ENCODE measurements around the gene AFF2.
A peak's percentile ranks its signal among the peaks of the same experiment; 100 is the strongest.

AFF2 gene

GRCh38 chrX:148913971-148914370, 413.6 kb downstream of the AFF2 start:
- Histone ChIP-seq H2BK120ac (ENCODE audit: low read depth, low read length) (no peak overlapping the region), H3K9me3 (replicated peaks in 1 of 2; ENCODE audit: control insufficient read depth in 2 of 2, insufficient read depth in 1 of 2, low read depth in 1 of 2, low read length in 2 of 2) (no peaks in the 10 kb centered on the region), H3K4me1 (ENCODE audit: control insufficient read depth in 2 of 2, insufficient read depth in 1 of 2, low read depth in 1 of 2, low read length in 2 of 2) (no peaks in the 10 kb centered on the region), H3K4ac (ENCODE audit: low read length) (no peak overlapping the region), H3K4me2 (ENCODE audit: insufficient read depth, low read length, poor library complexity, severe bottlenecking) (no peak overlapping the region), H3K27ac (replicated peaks; ENCODE audit: low read length) (no peak overlapping the region), H2BK5ac (ENCODE audit: low read length) (no peak overlapping the region), H3K79me1 (ENCODE audit: low read depth, low read length) (no peaks in the 10 kb centered on the region), H2BK12ac (ENCODE audit: low read length) (no peak overlapping the region), H2AFZ (ENCODE audit: low read length) (no peak overlapping the region), H4K91ac (ENCODE audit: low read depth, low read length, poor library complexity) (no peak overlapping the region), H3K23ac (ENCODE audit: low read depth, low read length, poor library complexity) (no peak overlapping the region), H2BK15ac (ENCODE audit: low read length) (no peak overlapping the region), H3K14ac (ENCODE audit: low read length) (no peak overlapping the region), H2AK5ac (ENCODE audit: low read depth, low read length) (no peak overlapping the region), H3K18ac (ENCODE audit: low read length) (no peak overlapping the region), H3K27me3 (ENCODE audit: control insufficient read depth in 3 of 3, insufficient read depth in 3 of 3, low read depth in 1 of 3, low read length in 3 of 3) (no peaks in the 10 kb centered on the region), H3K4me3 (ENCODE audit: low read length in 2 of 2) (no peak overlapping the region), H3K9ac (ENCODE audit: low read depth, low read length, poor library complexity) (no peak overlapping the region), H3K36me3 (replicated peaks in 1 of 2; ENCODE audit: control insufficient read depth in 2 of 2, insufficient read depth in 2 of 2, low read length in 2 of 2) (no peaks in the 10 kb centered on the region), H4K8ac (ENCODE audit: low read depth, low read length) (no peak overlapping the region)
- peak; percentile 26 for DNase-seq (ENCODE audit: low spot score)
- WGBS, 2 donors (ENCODE audit: extremely low coverage in 2 of 2, insufficient read length in 2 of 2, insufficient replicate concordance in 1 of 2): no CpG with 5 or more reads among the region's 3 CpGs

DNA sequence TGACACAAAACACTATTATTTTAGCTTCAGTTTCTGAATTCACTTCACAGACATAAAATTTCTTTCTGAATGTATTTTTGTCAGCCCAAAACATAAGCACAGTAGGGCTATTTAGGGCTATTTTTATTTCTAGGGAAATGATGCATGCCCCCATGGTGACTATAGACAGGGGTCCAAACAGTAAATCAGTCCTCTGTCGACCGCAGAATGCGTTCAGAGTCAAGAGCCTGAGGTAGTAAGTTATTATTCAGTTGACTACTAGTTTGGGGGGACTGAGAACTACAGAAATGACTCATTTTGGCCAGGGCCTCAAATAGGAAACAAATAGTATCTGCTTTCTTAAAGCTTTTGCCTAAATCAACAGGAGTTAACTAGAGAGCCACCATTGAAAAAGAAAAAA, 414.4 kb downstream of the AFF2 start:
- H3K9me3 ChIP-seq (replicated peaks in 1 of 2; ENCODE audit: control insufficient read depth in 2 of 2, insufficient read depth in 1 of 2, low read depth in 1 of 2, low read length in 2 of 2): no peaks in the 10 kb centered on the region
- H2BK120ac ChIP-seq (ENCODE audit: low read depth, low read length): no peak overlapping the region
- H3K4me3 ChIP-seq (ENCODE audit: low read length in 2 of 2): no peak overlapping the region
- no peak for DNase-seq (ENCODE audit: low spot score)
- no peaks in the 10 kb centered on the region for H3K27me3 ChIP-seq (ENCODE audit: control insufficient read depth in 3 of 3, insufficient read depth in 3 of 3, low read depth in 1 of 3, low read length in 3 of 3)
- no peak overlapping the region for H3K9ac ChIP-seq (ENCODE audit: low read depth, low read length, poor library complexity)
- no peak overlapping the region for H3K27ac ChIP-seq (replicated peaks; ENCODE audit: low read length)
- H3K79me1 ChIP-seq (ENCODE audit: low read depth, low read length): no peaks in the 10 kb centered on the region
- H4K8ac ChIP-seq (ENCODE audit: low read depth, low read length): no peak overlapping the region
- no peak overlapping the region for H3K14ac ChIP-seq (ENCODE audit: low read length)
- no peak overlapping the region for H2BK5ac ChIP-seq (ENCODE audit: low read length)
- no CpG with 5 or more reads among the region's 3 CpGs for WGBS, 2 donors (ENCODE audit: extremely low coverage in 2 of 2, insufficient read length in 2 of 2, insufficient replicate concordance in 1 of 2)
- H2AK5ac ChIP-seq (ENCODE audit: low read depth, low read length): no peak overlapping the region
- H3K4me1 ChIP-seq (ENCODE audit: control insufficient read depth in 2 of 2, insufficient read depth in 1 of 2, low read depth in 1 of 2, low read length in 2 of 2): no peaks in the 10 kb centered on the region
- no peak overlapping the region for H3K4ac ChIP-seq (ENCODE audit: low read length)
- H4K91ac ChIP-seq (ENCODE audit: low read depth, low read length, poor library complexity): no peak overlapping the region
- H3K18ac ChIP-seq (ENCODE audit: low read length): no peak overlapping the region
- H2BK15ac ChIP-seq (ENCODE audit: low read length): no peak overlapping the region
- H2BK12ac ChIP-seq (ENCODE audit: low read length): no peak overlapping the region
- H3K23ac ChIP-seq (ENCODE audit: low read depth, low read length, poor library complexity): no peak overlapping the region
- H3K4me2 ChIP-seq (ENCODE audit: insufficient read depth, low read length, poor library complexity, severe bottlenecking): no peak overlapping the region
- no peak overlapping the region for H2AFZ ChIP-seq (ENCODE audit: low read length)
- H3K36me3 ChIP-seq (replicated peaks in 1 of 2; ENCODE audit: control insufficient read depth in 2 of 2, insufficient read depth in 2 of 2, low read length in 2 of 2): no peaks in the 10 kb centered on the region

DNA sequence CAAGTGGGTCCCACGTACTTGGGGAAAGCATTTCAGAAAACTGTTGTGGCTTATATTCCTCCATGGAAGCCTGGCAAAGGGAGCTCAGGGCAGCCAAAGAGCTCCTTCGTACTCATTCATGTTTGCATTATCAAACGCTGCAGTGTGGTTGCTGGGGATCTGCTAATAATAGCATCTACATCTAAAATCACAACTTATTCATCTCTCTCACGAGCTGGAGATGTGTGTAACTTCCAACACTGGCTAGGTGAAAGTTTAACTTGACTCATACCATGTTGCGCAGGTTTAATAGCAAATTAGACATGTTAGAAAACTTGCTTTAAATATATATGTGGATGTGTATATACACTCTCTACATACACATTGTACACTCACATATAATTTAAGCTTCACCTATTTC, 415.1 kb downstream of the AFF2 start:
- Histone ChIP-seq H2BK12ac (ENCODE audit: low read length) (no peak overlapping the region), H2BK5ac (ENCODE audit: low read length) (no peak overlapping the region), H2AFZ (ENCODE audit: low read length) (no peak overlapping the region), H3K36me3 (replicated peaks in 1 of 2; ENCODE audit: control insufficient read depth in 2 of 2, insufficient read depth in 2 of 2, low read length in 2 of 2) (no peaks in the 10 kb centered on the region), H2BK15ac (ENCODE audit: low read length) (no peak overlapping the region), H4K91ac (ENCODE audit: low read depth, low read length, poor library complexity) (no peak overlapping the region), H3K14ac (ENCODE audit: low read length) (no peak overlapping the region), H3K27me3 (ENCODE audit: control insufficient read depth in 3 of 3, insufficient read depth in 3 of 3, low read depth in 1 of 3, low read length in 3 of 3) (no peaks in the 10 kb centered on the region), H3K79me1 (ENCODE audit: low read depth, low read length) (no peaks in the 10 kb centered on the region), H3K27ac (replicated peaks; ENCODE audit: low read length) (no peak overlapping the region), H3K9me3 (replicated peaks in 1 of 2; ENCODE audit: control insufficient read depth in 2 of 2, insufficient read depth in 1 of 2, low read depth in 1 of 2, low read length in 2 of 2) (no peaks in the 10 kb centered on the region), H3K18ac (ENCODE audit: low read length) (no peak overlapping the region), H3K4me3 (ENCODE audit: low read length in 2 of 2) (no peak overlapping the region), H2BK120ac (ENCODE audit: low read depth, low read length) (no peak overlapping the region), H3K4me2 (ENCODE audit: insufficient read depth, low read length, poor library complexity, severe bottlenecking) (no peak overlapping the region), H2AK5ac (ENCODE audit: low read depth, low read length) (no peak overlapping the region), H3K23ac (ENCODE audit: low read depth, low read length, poor library complexity) (no peak overlapping the region), H3K4ac (ENCODE audit: low read length) (no peak overlapping the region), H3K9ac (ENCODE audit: low read depth, low read length, poor library complexity) (no peak overlapping the region), H3K4me1 (ENCODE audit: control insufficient read depth in 2 of 2, insufficient read depth in 1 of 2, low read depth in 1 of 2, low read length in 2 of 2) (no peaks in the 10 kb centered on the region), H4K8ac (ENCODE audit: low read depth, low read length) (no peak overlapping the region)
- no CpG with 5 or more reads among the region's 5 CpGs for WGBS, 2 donors (ENCODE audit: extremely low coverage in 2 of 2, insufficient read length in 2 of 2, insufficient replicate concordance in 1 of 2)
- DNase-seq (ENCODE audit: low spot score): no peak

DNA sequence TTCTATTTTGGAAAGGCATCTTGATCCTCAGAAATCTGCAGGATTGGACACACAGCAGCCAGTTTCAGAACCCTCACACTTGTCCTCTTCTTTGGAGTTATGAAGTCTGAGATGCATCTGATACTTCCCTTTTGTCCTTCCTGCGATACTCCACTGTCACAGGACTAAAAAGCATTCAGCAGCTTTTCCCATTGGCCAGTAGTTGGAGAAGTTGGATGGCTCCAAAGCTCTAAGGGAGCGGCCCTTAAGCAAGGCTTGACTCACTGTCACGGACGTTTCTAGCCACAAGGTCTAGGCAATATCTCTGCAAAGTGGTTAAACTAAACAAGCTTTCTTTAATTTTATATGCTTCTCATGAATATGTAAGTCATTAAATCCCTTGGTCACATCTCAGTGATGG, 417.0 kb downstream of the AFF2 start:
- no peak for DNase-seq (ENCODE audit: low spot score)
- Histone ChIP-seq H3K36me3 (replicated peaks in 1 of 2; ENCODE audit: control insufficient read depth in 2 of 2, insufficient read depth in 2 of 2, low read length in 2 of 2) (no peaks in the 10 kb centered on the region), H3K18ac (ENCODE audit: low read length) (no peak overlapping the region)

More for the DNA sequence above, 417.0 kb downstream of the AFF2 start:
- no peak overlapping the region for H4K91ac ChIP-seq (ENCODE audit: low read depth, low read length, poor library complexity)
- H3K27me3 ChIP-seq (ENCODE audit: control insufficient read depth in 3 of 3, insufficient read depth in 3 of 3, low read depth in 1 of 3, low read length in 3 of 3): no peaks in the 10 kb centered on the region
- H3K4me1 ChIP-seq (ENCODE audit: control insufficient read depth in 2 of 2, insufficient read depth in 1 of 2, low read depth in 1 of 2, low read length in 2 of 2): no peaks in the 10 kb centered on the region
- H3K4ac ChIP-seq (ENCODE audit: low read length): no peak overlapping the region
- no peak overlapping the region for H3K4me3 ChIP-seq (ENCODE audit: low read length in 2 of 2)
- no peak overlapping the region for H3K27ac ChIP-seq (replicated peaks; ENCODE audit: low read length)
- H3K9ac ChIP-seq (ENCODE audit: low read depth, low read length, poor library complexity): no peak overlapping the region
- H3K23ac ChIP-seq (ENCODE audit: low read depth, low read length, poor library complexity): no peak overlapping the region
- no peak overlapping the region for H2AFZ ChIP-seq (ENCODE audit: low read length)
- no peak overlapping the region for H2BK120ac ChIP-seq (ENCODE audit: low read depth, low read length)
- WGBS, 2 donors (ENCODE audit: extremely low coverage in 2 of 2, insufficient read length in 2 of 2, insufficient replicate concordance in 1 of 2): no CpG with 5 or more reads among the region's 4 CpGs
- no peak overlapping the region for H3K14ac ChIP-seq (ENCODE audit: low read length)
- no peaks in the 10 kb centered on the region for H3K9me3 ChIP-seq (replicated peaks in 1 of 2; ENCODE audit: control insufficient read depth in 2 of 2, insufficient read depth in 1 of 2, low read depth in 1 of 2, low read length in 2 of 2)
- no peak overlapping the region for H2BK5ac ChIP-seq (ENCODE audit: low read length)
- no peak overlapping the region for H2BK12ac ChIP-seq (ENCODE audit: low read length)
- no peak overlapping the region for H2AK5ac ChIP-seq (ENCODE audit: low read depth, low read length)
- no peak overlapping the region for H2BK15ac ChIP-seq (ENCODE audit: low read length)
- no peak overlapping the region for H3K4me2 ChIP-seq (ENCODE audit: insufficient read depth, low read length, poor library complexity, severe bottlenecking)
- H3K79me1 ChIP-seq (ENCODE audit: low read depth, low read length): no peaks in the 10 kb centered on the region
- H4K8ac ChIP-seq (ENCODE audit: low read depth, low read length): no peak overlapping the region

Measured in neuronal stem cell (in vitro differentiated cells).